LHCN-M2 (cell line): ENCODE measurements around the gene MKI67. TPM values are rescaled to one million over a fixed set of nuclear protein-coding genes. Genes with fewer than 3 reads are reported as not detected.

Experiments used
- DNase-seq: peaks from one replicate; pipeline ENCODE4 v3.0.0-alpha.2; 2012; ENCODE audit warnings: low read depth
- total RNA-seq: library from RNA; depleted of rRNA; stranded (reverse); fragments of >200 nt; gene quantifications from 2 replicates; pipeline ENCODE4 v1.2.3, GENCODE V29; 2014

The MKI67 gene
- total RNA-seq, 1 experiment from 2014 or later = 87.8 TPM

DNA sequence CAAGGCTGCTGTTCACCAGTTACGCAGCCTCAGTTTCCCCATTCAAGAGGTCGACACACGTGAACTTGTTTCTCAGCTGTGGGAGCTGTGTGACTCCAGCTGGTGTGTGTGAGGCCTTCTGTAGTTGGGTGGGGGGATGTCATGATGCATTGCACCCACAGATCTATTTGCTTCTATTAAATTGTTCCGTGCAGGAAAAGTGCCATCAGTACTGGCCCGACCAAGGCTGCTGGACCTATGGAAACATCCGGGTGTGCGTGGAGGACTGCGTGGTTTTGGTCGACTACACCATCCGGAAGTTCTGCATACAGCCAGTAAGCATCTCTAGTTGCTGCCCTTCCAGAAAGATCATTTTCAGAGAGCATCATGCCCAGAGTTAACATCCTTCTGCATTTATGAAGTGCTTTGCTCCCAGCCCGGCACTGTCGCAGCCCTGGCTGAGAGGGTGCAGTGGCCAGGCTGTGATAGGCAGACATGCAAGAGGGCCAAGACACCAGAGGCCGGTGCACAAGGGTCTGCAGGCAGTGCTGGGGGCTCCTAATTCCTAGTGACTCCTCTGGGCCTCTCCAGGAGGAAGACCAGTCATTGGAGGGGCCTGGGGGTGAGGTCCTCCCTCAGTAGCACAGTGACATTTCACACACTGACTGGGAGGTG is 60.2 kb downstream of the MKI67 start:
- no peak for DNase-seq

GRCh38 chr10:128064970-128065580 is 61.1 kb downstream of the MKI67 start:
- DNase-seq = peak; percentile 83

- DNase-seq = peak; percentile 98
These were observed 61.9 kb downstream of the MKI67 start for GRCh38 chr10:128064108-128064969.

- no peak for DNase-seq
These were observed 62.5 kb downstream of the MKI67 start for GRCh38 chr10:128063736-128064107.

DNA sequence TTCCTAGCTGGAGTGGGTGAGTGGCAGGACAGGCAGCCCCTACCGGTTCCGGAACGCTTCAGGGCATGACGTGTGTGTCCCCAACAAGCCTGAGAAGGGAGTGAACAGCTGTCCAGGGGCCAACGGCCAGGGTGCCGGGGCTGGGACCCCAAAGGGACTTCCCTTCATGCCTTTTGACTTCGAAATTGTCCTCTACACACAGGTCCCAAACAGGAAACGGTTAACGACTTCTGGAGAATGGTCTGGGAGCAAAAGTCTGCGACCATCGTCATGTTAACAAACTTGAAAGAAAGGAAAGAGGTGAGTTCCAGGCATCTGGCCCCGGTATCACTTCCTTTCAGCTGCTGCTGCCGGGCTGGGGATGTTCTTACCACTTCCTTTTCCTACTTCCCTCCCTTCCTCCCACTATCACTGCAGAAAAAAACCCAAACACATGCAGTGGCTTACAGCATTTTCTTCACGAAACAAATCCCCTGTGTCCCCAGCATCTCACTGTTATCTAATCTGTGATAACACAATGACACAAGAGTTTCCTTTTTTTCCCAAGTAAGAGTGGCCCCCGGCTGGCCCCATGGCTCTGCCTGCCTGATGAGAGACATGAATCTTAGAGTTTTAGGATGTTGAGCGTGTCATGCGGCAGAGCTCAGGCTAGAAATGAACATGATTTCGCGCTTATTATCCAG is 63.2 kb downstream of the MKI67 start:
- peak; percentile 54 for DNase-seq

- DNase-seq = no peak
These were observed 63.8 kb downstream of the MKI67 start for GRCh38 chr10:128062331-128062880.

DNA sequence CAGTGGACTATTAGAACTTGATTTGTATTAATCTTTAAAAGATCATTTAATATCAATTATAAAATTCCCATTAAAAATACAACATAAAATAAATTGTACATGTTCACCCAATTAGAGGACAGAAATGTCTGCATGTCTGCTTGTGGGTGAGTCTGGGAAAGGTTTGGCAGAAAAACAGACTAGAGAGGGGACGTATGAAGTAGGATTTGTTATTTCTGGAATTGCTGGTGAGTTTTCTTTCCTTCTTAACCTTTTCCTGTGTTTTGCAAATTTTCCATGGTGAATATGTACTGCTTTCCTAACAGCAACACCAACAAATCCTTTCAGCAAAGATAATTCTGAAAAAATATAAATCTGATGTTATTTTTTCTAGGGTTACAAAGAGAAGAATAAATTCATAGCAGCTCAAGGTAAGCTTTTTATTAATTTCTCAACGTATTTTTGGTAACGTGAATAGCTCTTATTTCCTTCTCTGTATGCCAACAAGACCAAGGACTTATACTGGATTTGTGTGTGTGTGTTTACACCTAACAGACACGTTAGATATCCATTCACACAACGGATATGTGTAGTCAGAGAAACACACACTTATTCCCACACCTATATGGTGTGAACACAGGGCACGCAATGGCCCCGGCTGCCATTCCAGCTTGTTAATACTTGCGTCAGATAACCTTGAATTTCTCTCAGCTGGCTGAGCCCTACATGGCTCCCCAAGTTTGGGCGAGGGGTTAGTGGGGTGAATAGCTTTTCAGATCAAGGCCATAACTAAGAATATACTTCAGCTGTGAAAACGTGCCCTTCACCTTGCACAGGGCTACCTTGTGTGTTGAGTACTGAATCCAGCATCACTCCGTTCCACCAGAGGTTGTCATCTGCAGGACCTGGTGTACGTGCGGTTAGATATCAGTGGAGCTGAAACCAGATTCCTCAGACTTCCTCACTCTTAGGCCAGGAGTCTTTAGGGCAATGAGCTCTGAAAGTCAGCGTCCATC is 64.6 kb downstream of the MKI67 start:
- DNase-seq = no peak

DNA sequence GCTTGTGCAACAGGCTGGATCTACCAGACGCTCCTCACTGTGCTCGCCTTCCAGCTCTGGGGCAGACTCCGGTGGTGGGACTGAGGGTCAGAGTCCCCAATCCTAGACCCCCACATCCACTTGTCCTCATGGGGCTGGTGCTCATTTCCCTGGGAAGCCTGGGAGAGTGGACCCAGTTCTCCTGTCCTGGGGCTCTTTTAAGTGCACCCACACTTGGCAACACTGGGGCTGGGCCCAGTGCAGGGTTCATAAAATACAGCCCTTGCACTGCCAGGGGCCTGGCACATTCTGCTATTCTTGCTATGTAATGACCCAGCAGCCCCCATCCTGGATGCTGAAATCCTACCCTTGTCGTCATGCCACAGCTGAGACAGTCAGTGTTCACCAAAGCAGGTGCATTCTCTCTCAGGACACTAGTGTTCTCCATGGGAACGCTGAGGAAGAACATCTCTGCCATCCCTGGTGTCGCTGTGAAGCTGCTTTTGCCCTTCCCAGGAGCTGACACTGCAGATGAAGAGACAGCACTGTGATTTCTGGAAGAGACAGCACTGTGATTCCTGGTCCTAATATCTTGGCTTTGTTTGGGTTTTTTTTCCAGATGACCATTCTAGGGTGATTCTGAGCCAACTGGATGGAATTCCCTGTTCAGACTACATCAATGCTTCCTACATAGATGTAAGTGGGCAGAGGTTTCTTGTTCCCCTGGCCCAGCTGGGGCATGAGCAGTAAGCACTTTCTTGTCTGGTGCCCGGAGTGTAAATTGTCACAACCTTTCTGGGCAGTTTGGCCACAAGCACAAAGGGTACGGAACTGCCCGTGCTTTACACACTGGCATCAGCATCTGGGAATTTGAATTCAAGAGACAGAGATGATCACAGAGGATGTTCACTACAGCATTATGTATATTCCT is 65.6 kb downstream of the MKI67 start:
- no peak for DNase-seq

GRCh38 chr10:128059982-128060293 is 66.3 kb downstream of the MKI67 start:
- no peak for DNase-seq

DNA sequence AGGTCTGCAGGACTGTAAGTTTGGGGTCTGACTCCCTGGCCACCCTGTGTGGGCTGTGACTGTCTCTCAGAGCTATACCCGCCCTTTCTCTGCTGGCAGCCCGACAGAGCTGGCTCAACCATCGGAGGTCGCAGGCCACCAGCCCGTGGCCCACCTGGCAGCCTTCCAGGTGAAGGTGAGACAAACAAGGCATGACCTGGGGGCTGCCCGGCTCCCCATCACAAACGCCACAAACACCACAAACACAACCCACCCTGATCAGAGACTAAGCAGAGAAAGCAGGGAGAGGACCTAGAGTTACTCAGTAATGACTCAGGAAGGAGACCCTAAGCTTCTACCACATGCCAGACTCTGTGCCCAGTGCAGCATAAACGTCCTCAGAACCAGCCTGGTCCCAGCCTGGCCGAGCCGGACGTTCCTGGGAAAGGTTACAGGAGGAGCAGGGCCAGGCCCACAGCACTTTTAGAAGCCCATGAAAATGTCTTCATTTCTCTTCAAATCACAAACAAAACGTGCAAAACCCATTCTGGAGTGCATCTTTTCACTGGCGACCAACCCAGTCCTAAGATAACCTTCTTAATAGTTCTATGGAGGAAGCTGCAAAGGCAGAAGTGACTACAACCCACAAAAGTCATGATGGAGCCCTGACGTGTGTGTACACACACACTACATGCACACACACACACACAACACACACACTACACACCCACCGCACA is 66.8 kb downstream of the MKI67 start:
- no peak for DNase-seq

- no peak for DNase-seq
These were observed 67.5 kb downstream of the MKI67 start for GRCh38 chr10:128058750-128059134.

DNA sequence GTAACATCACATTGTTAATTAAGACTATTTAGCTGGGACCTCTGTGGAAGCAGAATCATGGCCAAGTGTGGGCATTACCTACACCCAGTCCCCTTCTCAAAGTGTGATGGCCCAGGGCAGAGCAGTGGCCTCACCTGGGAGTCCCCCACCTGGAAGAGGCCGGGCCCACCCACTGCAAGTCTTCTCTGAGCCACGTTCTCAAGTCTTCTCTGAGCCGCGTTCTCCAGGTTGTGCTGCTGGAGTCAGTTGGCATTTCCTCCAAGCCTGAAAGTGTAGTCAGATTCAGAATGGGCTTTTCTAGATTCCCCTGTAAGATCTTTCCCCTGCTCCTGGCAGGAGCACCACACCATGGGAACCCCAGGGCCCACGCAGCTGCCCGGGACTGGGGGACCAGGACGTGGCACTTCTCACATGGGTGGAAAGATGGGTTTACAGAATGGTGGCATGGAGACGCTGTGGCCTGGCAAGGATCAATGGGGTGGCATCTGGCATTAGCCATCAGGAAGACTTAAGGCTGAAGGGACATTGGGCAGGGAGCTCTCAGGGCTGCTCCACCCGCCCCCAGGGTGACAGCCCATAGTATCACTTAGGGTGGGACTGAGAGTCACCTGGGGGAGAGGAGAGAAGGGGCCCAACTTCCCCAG is 68.0 kb downstream of the MKI67 start:
- no peak for DNase-seq

DNA sequence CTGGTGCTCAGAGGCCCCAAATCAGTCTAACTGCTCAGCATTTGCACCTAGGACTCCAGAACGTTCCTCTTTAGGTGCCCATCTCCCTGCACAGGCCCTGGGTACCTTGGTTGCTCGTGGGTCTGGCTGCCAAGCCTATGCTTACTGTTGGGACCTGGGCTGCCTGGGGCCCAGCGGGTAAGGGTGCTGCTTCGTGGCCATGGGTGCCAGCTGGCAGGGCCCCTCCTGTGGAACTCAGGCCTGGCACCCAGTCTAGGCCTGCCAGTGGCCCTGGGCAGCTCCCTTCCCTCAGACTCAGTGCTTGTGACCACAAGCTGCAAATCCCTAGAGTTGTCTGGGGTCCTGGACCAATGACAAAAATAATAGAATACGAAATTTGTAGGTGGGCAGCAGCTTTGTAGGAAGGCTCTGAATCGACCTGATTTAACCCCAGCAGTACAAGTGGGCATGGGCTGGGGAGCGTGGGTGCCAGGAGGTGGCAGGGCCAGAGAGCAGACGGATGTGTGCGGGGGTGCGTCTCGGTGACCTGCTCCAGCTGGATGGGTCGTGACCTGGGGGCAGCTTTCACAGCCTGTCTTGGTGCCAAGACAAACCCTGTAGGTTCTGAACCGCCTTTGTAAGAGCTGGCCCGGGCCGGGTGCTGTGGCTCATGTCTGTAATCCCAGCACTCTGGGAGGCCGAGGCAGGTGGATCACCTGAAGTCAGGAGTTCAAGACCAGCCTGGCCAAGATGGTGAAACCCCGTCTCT is 69.7 kb downstream of the MKI67 start:
- DNase-seq = no peak

GRCh38 chr10:128055061-128055868 is 71.0 kb downstream of the MKI67 start:
- DNase-seq = no peak

DNA sequence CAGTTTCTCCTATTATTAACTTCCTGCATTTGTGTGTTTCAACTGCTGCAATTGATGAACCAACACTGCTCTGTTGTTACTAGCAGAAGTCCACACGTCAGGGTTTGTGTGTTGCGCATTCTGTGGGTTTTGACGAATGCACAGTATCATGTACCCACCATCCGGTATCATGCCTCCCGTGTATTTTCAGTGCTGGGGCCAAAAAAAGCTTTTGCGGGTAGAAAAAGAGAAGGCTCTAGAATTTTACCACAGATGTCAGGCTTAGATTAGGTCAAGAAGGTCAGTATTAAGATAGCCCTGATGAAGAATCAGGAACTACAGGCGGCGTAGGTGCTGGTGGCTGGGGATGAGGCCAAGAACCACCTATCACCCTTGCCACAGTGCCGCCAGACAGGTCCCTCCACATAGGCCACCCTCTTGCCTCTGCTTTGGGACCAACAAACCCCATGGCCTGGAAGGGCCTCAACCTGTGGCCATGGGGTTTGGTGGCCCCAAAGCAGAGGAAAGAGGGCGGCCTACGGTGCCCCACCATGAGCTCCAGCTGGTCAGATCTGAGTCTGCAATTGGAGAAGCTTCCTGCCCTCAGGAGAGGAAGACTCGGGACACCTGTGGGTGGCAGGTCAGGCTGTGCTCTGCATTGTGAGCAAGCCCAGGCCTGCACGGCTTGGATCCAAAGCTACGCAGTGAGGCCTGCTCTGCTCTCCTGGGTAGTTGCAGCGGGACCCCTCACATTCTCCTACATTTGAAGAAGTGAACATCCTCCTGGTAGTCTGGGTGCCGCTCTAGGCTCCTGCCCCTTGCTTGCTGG is 71.9 kb downstream of the MKI67 start:
- DNase-seq = no peak

GRCh38 chr10:128053356-128053755 is 72.9 kb downstream of the MKI67 start:
- DNase-seq = no peak
